ENCODE measurements around the gene PRDM1.

DNA sequence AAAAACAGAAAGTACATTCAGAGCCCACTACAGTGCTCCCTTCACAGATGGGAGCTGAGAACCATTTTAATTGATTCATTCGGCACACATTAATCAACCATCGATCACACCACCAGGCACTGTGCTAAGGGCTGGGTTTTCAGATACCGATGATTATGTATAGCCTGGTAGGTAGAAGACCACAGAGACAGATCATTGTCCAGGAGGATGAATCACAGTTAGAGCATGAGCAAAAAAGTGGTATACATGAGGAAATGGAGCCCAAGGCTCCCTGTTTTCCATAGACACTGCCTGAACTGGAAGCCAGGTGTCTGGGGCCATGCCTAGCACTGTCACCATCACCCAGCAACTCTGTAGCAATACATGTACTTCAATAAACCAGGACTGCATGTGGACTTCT lies 9.0 kb upstream of the PRDM1 start:
- TF ChIP-seq LEF1 (IDR thresholded peaks at IDR 0.05; ENCODE audit: borderline replicate concordance) (no peak), BHLHE40 (IDR thresholded peaks at IDR 0.05; ENCODE audit: borderline replicate concordance) (no peak), SP1 (IDR thresholded peaks at IDR 0.05) (no peak), CTBP1 (IDR thresholded peaks at IDR 0.05; ENCODE audit: borderline replicate concordance) (no peak), FOXK2 (IDR thresholded peaks at IDR 0.05) (no peak), FOXA1 (IDR thresholded peaks at IDR 0.05) (no peak), HDGF (IDR thresholded peaks at IDR 0.05; ENCODE audit: borderline replicate concordance) (no peak)

Data from HEK293T (cell line).